ENCODE measurements around the gene TXNL4A.

Gene TXNL4A

GRCh38 chr18:79989195-79989497 lies 783 bp upstream of the TXNL4A start:
- H3K4me3 ChIP-seq (ENCODE audit: low read depth, low read length): peak overlapping the region; percentile 99
- TF ChIP-seq CTCF (conservative IDR thresholded peaks at IDR 0.05; ENCODE audit: low read depth, low read length): no peak
- DNase-seq (ENCODE audit: low read depth): no peak

- TF ChIP-seq CTCF (conservative IDR thresholded peaks at IDR 0.05; ENCODE audit: low read depth, low read length): peak; percentile 42
- peak overlapping the region; percentile 99 for H3K4me3 ChIP-seq (ENCODE audit: low read depth, low read length)
- peak; percentile 42 for DNase-seq (ENCODE audit: low read depth)
These were observed 302 bp downstream of the TXNL4A start for GRCh38 chr18:79988071-79988450.

GRCh38 chr18:79987566-79987965 lies 797 bp downstream of the TXNL4A start:
- H3K4me3 ChIP-seq (ENCODE audit: low read depth, low read length): peak overlapping the region; percentile 99
- TF ChIP-seq CTCF (conservative IDR thresholded peaks at IDR 0.05; ENCODE audit: low read depth, low read length): no peak
- peak; percentile 28 for DNase-seq (ENCODE audit: low read depth)

GRCh38 chr18:79986726-79987125 lies 1.6 kb downstream of the TXNL4A start:
- DNase-seq (ENCODE audit: low read depth): no peak
- no peak for TF ChIP-seq CTCF (conservative IDR thresholded peaks at IDR 0.05; ENCODE audit: low read depth, low read length)

GRCh38 chr18:79985172-79985571 lies 3.2 kb downstream of the TXNL4A start:
- no peak for DNase-seq (ENCODE audit: low read depth)
- no peak for TF ChIP-seq CTCF (conservative IDR thresholded peaks at IDR 0.05; ENCODE audit: low read depth, low read length)
- H3K4me3 ChIP-seq (ENCODE audit: low read depth, low read length): no peak overlapping the region

More at GRCh38 chr18:79986726-79987125, 1.6 kb downstream of the TXNL4A start:
- peak overlapping the region; percentile 99 for H3K4me3 ChIP-seq (ENCODE audit: low read depth, low read length)

- H3K4me3 ChIP-seq (ENCODE audit: low read depth, low read length): no peak overlapping the region
- no peak for DNase-seq (ENCODE audit: low read depth)
- no peak for TF ChIP-seq CTCF (conservative IDR thresholded peaks at IDR 0.05; ENCODE audit: low read depth, low read length)
These were observed 4.6 kb downstream of the TXNL4A start for GRCh38 chr18:79983793-79984192.

GRCh38 chr18:79983253-79983652 lies 5.1 kb downstream of the TXNL4A start:
- H3K4me3 ChIP-seq (ENCODE audit: low read depth, low read length): no peak overlapping the region
- TF ChIP-seq CTCF (conservative IDR thresholded peaks at IDR 0.05; ENCODE audit: low read depth, low read length): no peak
- DNase-seq (ENCODE audit: low read depth): peak; percentile 28

All from choroid plexus epithelial cell (primary cell).